ENCODE measurements around the gene IFT81. TPM values are rescaled to one million over a fixed set of nuclear protein-coding genes. Genes with fewer than 3 reads are reported as not detected.
"Not testable (repeated sequence)": the region's sequence is repeated elsewhere in the genome, so short reads cannot be mapped to it uniquely, and the experiment has no call there.

Gene IFT81
- 17.3 TPM for total RNA-seq

- ATAC-seq (peak; percentile 98), DNase-seq (ENCODE audit: low spot score) (peak; percentile 99)
- intact Hi-C loops (cut with DNase I) = no loop called here
Observed at GRCh38 chr12:110124269-110124995, at the start of gene IFT81. TSS of gene IFT81 (plus strand) at chr12:110124357. CDS start at chr12:110127381, 3,024 bp downstream.

GRCh38 chr12:110075880-110076279 lies 48.3 kb upstream of the IFT81 start:
- ATAC-seq = no peak
- intact Hi-C loops (cut with DNase I) = no loop called here
- DNase-seq (ENCODE audit: low spot score) = no peak

GRCh38 chr12:110077800-110078199 lies 46.4 kb upstream of the IFT81 start:
- ATAC-seq (no peak), DNase-seq (ENCODE audit: low spot score) (no peak)
- intact Hi-C loops (cut with DNase I) = no loop called here

- intact Hi-C loops (cut with DNase I) = no loop called here
- ATAC-seq (peak; percentile 90), DNase-seq (ENCODE audit: low spot score) (peak; percentile 77)
Observed at GRCh38 chr12:110079477-110080400, 44.4 kb upstream of the IFT81 start.

- ATAC-seq (no peak), DNase-seq (ENCODE audit: low spot score) (no peak)
- intact Hi-C loops (cut with DNase I) = no loop called here
Observed at GRCh38 chr12:110080410-110080809, 43.7 kb upstream of the IFT81 start.

GRCh38 chr12:110084314-110085015 lies 39.7 kb upstream of the IFT81 start:
- no peak for ATAC-seq
- DNase-seq (ENCODE audit: low spot score) = no peak
- intact Hi-C loops (cut with DNase I) = no loop called here

- intact Hi-C loops (cut with DNase I); DNase-seq (ENCODE audit: low spot score): not testable (repeated sequence)
- peak; percentile 67 for ATAC-seq
Observed at GRCh38 chr12:110088216-110088615, 35.9 kb upstream of the IFT81 start.

- DNase-seq (ENCODE audit: low spot score) = no peak
- intact Hi-C loops (cut with DNase I) = no loop called here
- ATAC-seq = peak; percentile 71
Observed at GRCh38 chr12:110088936-110089335, 35.2 kb upstream of the IFT81 start.

GRCh38 chr12:110090266-110091135 lies 33.7 kb upstream of the IFT81 start:
- DNase-seq (ENCODE audit: low spot score) = no peak
- ATAC-seq = no peak
- intact Hi-C loops (cut with DNase I) = no loop called here

GRCh38 chr12:110091136-110091711 lies 32.9 kb upstream of the IFT81 start:
- intact Hi-C loops (cut with DNase I) = no loop called here
- DNase-seq (ENCODE audit: low spot score) = no peak
- no peak for ATAC-seq

GRCh38 chr12:110093631-110094311 lies 30.4 kb upstream of the IFT81 start:
- intact Hi-C loops (cut with DNase I) = no loop called here
- DNase-seq (ENCODE audit: low spot score) (no peak), ATAC-seq (no peak)

- intact Hi-C loops (cut with DNase I) = loop anchor here (10.0 kb wide), 1 partner anchor 324 kb away; no protein-coding TSS in a partner anchor
- ATAC-seq (peak; percentile 80), DNase-seq (ENCODE audit: low spot score) (peak; percentile 84)
Observed at GRCh38 chr12:110100315-110100970, 23.7 kb upstream of the IFT81 start.

GRCh38 chr12:110102255-110102654 lies 21.9 kb upstream of the IFT81 start:
- ATAC-seq (no peak), DNase-seq (ENCODE audit: low spot score) (no peak)
- intact Hi-C loops (cut with DNase I) = loop anchor here (10.0 kb wide), 1 partner anchor 323 kb away; no protein-coding TSS in a partner anchor

- ATAC-seq (no peak), DNase-seq (ENCODE audit: low spot score) (peak; percentile 56)
- intact Hi-C loops (cut with DNase I) = loop anchor here (10.0 kb wide), 1 partner anchor 320 kb away; no protein-coding TSS in a partner anchor
Observed at GRCh38 chr12:110104188-110105094, 19.7 kb upstream of the IFT81 start.

- no peak for ATAC-seq
- intact Hi-C loops (cut with DNase I) = loop anchor here (10.0 kb wide), 1 partner anchor 320 kb away; no protein-coding TSS in a partner anchor
- DNase-seq (ENCODE audit: low spot score) = no peak
Observed at GRCh38 chr12:110105159-110105558, 19.0 kb upstream of the IFT81 start.

- intact Hi-C loops (cut with DNase I) = loop anchor here (10.0 kb wide), 1 partner anchor 319 kb away; no protein-coding TSS in a partner anchor
- no peak for ATAC-seq
- DNase-seq (ENCODE audit: low spot score) = no peak
Observed at GRCh38 chr12:110105986-110106385, 18.2 kb upstream of the IFT81 start.

Data from sciatic nerve (tissue), 2 donors.